ENCODE measurements around the gene HOXA7. TPM values are rescaled to one million over a fixed set of nuclear protein-coding genes. Genes with fewer than 3 reads are reported as not detected.

Gene HOXA7
- total RNA-seq, 1 donor from 2014 or later: 8.8 TPM

DNA sequence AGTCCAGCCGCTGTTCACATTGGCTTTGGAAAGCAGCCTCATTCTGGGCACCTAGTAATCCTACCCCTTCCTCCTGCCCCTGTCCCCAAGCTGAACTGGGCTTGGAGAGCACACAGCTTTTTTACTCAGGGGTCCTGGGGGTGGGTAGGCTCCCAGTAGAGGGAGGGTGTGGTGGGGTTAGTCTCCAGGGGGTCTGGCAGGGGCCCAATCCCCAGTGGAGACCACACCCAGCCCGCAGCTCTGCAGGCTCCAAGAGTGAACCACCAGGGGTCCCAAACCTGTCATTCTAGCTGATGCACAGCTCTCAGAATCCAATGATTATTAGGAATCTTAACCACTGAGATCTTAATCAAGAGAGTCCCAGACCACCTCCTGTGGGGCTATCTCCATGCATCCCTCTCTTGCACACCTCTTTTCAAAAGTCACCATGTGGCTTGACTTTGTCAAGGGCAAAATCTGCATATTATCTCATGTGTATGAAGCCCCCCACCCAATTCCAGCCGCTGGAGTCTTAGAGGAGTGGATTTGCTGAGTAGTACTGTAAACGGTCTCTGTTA is 25.9 kb upstream of the HOXA7 start:
- TF ChIP-seq, protein P1, sequence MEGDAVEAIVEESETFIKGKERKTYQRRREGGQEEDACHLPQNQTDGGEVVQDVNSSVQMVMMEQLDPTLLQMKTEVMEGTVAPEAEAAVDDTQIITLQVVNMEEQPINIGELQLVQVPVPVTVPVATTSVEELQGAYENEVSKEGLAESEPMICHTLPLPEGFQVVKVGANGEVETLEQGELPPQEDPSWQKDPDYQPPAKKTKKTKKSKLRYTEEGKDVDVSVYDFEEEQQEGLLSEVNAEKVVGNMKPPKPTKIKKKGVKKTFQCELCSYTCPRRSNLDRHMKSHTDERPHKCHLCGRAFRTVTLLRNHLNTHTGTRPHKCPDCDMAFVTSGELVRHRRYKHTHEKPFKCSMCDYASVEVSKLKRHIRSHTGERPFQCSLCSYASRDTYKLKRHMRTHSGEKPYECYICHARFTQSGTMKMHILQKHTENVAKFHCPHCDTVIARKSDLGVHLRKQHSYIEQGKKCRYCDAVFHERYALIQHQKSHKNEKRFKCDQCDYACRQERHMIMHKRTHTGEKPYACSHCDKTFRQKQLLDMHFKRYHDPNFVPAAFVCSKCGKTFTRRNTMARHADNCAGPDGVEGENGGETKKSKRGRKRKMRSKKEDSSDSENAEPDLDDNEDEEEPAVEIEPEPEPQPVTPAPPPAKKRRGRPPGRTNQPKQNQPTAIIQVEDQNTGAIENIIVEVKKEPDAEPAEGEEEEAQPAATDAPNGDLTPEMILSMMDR (conservative IDR thresholded peaks at IDR 0.05): no peak
- Mint-ChIP-seq H3K4me3 (peak overlapping the region; percentile 0), H3K27me3 (ENCODE audit: low read depth) (peaks cover 100% of the 10 kb centered on the region), H3K27ac (ENCODE audit: unreplicated experiment) (no peak overlapping the region), H3K9me3 (no peaks in the 10 kb centered on the region), H3K36me3 (ENCODE audit: low read depth) (peaks cover 8% of the 10 kb centered on the region), H3K4me1 (peaks cover 5% of the 10 kb centered on the region)
- DNase-seq (ENCODE audit: low read depth, low spot score): no peak

DNA sequence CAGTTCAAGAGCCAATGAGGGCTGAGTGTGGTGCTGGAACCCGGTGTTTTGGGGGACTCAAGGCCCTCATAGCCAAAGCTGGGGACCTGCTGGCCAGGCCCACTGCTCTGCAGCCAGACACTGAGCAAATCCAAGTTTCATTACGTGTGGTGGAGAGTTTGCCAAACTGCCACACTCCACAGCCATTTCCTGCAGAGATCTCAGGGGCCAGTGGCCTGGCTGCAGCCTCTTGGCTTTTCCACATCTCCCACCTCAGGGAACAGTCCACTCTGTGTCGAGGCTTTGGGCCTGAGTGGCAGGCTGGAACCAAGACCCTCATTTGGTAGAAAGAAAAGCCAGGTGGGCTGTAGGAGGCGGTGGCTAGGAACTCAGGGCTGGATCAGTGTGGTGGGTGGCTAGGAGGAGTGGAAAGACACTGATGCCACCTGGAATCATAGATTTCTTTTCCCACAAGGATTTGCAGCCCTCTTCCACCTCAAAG is 25.4 kb upstream of the HOXA7 start:
- H3K4me3 Mint-ChIP-seq: no peak overlapping the region
- peaks cover 100% of the 10 kb centered on the region for H3K27me3 Mint-ChIP-seq (ENCODE audit: low read depth)
- H3K4me1 Mint-ChIP-seq: peaks cover 5% of the 10 kb centered on the region
- DNase-seq (ENCODE audit: low read depth, low spot score): no peak
- H3K36me3 Mint-ChIP-seq (ENCODE audit: low read depth): peaks cover 8% of the 10 kb centered on the region
- H3K9me3 Mint-ChIP-seq: no peaks in the 10 kb centered on the region
- TF ChIP-seq, protein P1 (conservative IDR thresholded peaks at IDR 0.05): no peak
- H3K27ac Mint-ChIP-seq (ENCODE audit: unreplicated experiment): no peak overlapping the region

DNA sequence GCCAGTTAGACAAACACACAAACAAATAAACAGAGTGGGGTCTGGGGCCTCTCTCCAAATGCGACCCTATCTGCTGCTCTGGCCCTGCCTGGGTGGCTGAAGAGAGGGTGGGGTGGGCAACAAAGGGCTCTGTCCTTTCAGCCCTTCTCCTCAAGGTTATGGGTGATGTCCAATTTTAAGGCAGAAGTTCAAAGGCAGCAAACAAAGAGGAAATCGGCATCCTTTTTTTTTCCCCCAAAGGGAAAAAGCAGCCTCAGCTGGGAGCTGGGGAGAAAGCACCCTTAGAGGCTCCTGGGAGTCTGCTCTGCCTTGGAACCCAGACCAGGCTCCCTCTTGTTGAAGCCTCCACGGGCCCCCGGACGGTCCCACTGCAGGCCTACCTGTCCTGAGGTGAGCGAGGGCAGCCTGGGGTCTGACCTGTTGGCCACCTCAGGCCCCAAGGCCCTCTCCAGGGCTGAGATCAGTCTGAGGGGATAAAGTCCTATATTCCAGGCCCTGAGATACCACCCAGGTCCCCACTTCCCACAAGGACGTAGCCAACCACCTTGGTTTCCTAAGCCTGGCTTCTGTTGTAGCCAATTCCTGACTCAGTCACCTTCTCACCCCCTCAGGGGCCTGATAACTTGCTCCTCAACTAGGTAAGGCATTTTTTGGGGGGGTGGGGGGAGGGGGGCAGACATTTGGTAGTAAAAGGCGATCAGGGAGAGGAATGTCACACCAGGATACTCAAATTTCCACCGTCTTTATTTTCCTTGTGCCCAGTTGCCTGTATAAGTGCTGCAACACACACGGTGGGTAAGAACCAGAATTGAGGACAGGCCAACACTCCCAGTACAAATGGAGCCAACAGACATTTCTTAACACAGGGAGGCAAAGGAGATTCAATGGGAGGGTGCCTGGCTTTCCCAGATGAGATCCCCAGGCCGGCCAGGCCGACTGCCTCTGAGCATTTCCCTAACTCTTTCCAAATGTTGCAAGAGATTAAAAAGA is 24.3 kb upstream of the HOXA7 start:
- Mint-ChIP-seq H3K4me3 (no peak overlapping the region), H3K27me3 (ENCODE audit: low read depth) (peaks cover 100% of the 10 kb centered on the region), H3K4me1 (peaks cover 5% of the 10 kb centered on the region), H3K36me3 (ENCODE audit: low read depth) (peaks cover 8% of the 10 kb centered on the region), H3K9me3 (no peaks in the 10 kb centered on the region), H3K27ac (ENCODE audit: unreplicated experiment) (no peak overlapping the region)
- TF ChIP-seq, protein P1 (conservative IDR thresholded peaks at IDR 0.05): no peak
- no peak for DNase-seq (ENCODE audit: low read depth, low spot score)

DNA sequence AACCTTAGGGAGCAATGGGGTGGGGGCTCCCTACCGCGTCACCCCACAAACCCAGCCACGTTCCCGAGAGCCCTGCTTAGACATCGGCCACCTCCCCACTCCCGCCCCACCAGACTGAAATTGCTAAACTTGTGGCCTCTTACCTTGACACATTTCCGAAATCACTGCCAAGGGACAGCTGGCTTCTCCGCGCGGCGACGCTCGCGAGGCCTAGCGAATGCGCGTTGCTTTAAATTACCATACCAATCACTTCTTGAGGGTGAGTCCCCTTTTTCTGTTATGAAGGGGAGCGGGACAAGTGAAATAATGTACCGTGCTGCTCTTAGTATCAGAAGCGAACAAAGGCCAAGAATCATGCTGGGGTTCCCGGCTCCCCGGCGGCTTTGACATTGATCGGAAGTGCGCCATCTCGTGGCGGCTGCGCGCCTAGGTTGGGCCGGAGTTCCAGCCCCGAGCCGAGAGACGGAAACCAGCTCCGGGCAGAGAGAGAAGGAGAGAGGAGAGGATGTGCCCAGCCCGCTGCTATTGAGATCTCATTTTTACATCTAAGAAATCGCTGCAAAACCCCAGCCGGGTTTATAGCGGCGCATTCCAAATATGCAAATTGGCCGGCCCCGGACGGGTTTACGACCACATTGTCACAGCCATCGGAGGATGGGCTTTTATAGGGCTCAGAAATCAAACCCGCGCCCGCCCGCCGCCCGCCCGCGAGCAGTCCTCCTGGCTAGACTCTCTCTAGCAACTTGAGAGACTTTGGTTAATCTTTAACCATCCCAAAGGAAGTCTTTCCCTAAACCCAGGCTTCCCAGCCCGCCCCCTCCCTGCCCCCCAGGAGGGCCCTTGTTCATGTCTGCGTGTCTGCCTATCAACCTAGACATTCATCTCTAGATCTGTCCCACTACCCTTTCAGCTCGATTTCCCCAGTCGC is 23.3 kb upstream of the HOXA7 start:
- Mint-ChIP-seq H3K27me3 (ENCODE audit: low read depth) (peaks cover 100% of the 10 kb centered on the region), H3K4me3 (peak overlapping the region; percentile 6), H3K4me1 (peaks cover 1% of the 10 kb centered on the region), H3K27ac (ENCODE audit: unreplicated experiment) (no peak overlapping the region), H3K36me3 (ENCODE audit: low read depth) (peaks cover 5% of the 10 kb centered on the region), H3K9me3 (no peaks in the 10 kb centered on the region)
- TF ChIP-seq, protein P1 (conservative IDR thresholded peaks at IDR 0.05): peak; percentile 96
- peak; percentile 75 for DNase-seq (ENCODE audit: low read depth, low spot score)

DNA sequence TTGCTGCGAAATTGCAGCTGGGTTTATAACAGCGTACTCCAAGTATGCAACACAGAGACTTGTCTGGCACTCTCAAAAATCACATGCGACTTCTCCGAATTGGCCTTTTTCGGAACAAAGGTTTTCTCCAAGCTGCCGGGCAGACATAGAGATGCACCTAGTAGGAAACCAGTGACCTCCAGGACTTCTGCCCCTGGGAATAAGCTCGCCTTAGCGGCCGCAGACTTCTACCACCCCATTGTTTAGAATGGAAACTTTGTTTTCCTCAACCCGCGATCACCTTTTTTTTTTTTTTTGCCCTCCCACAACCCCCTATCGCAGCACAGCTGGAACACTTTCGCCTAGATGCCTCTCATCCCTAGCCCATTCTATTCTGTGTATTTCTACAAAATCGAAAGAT is 22.6 kb upstream of the HOXA7 start:
- no peaks in the 10 kb centered on the region for H3K4me1 Mint-ChIP-seq
- H3K27me3 Mint-ChIP-seq (ENCODE audit: low read depth): peaks cover 100% of the 10 kb centered on the region
- peak overlapping the region; percentile 38 for H3K4me3 Mint-ChIP-seq
- DNase-seq (ENCODE audit: low read depth, low spot score): no peak
- TF ChIP-seq, protein P1 (conservative IDR thresholded peaks at IDR 0.05): no peak
- peaks cover 3% of the 10 kb centered on the region for H3K36me3 Mint-ChIP-seq (ENCODE audit: low read depth)
- H3K9me3 Mint-ChIP-seq: no peaks in the 10 kb centered on the region
- H3K27ac Mint-ChIP-seq (ENCODE audit: unreplicated experiment): no peak overlapping the region

Measured in neural crest cell (in vitro differentiated cells).